DMS53 treated with DMSO at 0.1 percent for 48 hours (cell line): Measurements from ENCODE around the gene TRAF4.
A peak's percentile ranks its signal among the peaks of the same experiment; 100 is the strongest.
"Not testable (repeated sequence)": the region's sequence is repeated elsewhere in the genome, so short reads cannot be mapped to it uniquely, and the experiment has no call there.

Experiments
- DNase-seq: peaks from one replicate; lab custom pipeline; 2025; ENCODE audit not compliant: unreplicated experiment; lab: John Stamatoyannopoulos, UW

TRAF4 gene

DNA sequence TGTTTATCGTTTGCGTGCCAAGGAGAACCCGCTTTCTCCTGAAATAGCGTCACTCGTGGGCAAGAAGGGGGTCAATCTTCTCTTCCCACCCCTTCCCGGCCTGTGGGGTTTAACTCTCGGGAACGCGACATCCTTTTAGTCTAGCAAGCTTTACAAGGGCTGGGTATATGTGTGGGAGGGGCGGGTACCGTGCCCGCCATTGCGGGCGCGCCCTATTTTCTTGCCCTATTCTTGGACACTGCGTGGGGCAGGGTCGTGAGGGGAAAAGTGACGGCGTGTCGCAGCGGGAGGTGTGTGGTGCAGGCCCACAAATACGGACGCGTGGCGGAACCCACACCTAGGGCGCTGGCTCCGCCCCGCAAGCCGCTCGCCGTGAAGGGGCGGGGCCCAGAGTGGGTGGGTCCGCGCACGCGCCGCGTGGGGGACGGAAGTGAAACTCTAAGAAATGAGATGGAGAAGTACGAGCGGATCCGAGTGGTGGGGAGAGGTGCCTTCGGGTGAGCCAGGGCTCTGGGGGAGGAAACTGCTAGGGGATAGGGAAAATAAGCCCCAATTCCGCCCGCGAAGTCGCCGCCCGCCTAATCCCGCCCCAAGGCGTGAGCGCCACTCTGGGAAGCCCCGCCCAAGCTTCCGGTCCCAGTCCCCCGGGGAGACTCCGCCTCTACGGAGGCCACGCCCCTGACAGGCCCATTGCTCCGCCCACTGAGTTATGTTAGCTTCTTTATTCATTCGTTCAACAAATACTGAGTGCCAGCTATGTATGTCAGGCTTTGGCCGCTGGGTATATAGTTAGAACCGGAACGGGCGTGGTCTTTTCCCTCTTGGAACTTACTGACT lies 15.2 kb upstream of the TRAF4 start, which contains the start of gene NEK8:
Gene NEK8 (plus strand): TSS at position 425 of the 837 bp plus-strand sequence. CDS start 26 bp downstream, at position 451.
- peak; percentile 79 for DNase-seq

DNA sequence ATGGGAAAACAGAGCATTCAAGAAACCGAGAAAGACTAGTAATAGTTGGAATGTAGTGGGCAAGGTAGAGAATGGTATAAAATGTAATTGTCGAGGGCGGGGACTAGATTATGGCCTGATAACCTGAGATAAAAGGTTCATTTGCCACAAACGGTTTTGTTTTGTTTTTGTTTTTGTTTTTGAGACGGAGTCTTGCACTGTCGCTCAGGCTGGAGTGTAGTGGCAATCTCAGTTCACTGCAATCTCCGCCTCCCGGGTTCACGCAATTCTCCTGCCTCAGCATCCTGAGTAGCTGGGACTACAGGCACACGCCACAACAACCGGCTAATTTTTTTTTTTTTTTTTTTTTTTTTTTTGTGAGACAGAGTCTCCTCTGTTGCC lies 13.9 kb upstream of the TRAF4 start:
- DNase-seq = no peak

DNA sequence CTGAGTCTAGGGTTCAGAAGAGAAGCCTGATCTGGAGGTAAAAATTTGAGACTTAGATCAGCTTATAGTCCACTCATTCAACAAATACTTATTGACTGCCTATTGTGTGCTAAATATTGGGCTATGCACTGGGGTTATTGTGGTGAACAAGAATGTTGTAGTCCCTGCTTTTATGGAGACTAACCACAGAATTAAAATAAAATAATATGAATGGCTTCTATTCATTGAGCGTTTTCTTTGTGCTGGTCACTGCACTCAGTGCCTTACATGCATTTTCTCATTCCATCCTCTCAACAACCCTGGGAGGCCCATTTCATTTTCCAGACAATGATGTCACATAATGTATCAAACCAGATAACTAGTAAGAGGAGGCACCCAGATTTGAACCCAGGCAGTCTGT lies 10.5 kb upstream of the TRAF4 start:
- no peak for DNase-seq

DNA sequence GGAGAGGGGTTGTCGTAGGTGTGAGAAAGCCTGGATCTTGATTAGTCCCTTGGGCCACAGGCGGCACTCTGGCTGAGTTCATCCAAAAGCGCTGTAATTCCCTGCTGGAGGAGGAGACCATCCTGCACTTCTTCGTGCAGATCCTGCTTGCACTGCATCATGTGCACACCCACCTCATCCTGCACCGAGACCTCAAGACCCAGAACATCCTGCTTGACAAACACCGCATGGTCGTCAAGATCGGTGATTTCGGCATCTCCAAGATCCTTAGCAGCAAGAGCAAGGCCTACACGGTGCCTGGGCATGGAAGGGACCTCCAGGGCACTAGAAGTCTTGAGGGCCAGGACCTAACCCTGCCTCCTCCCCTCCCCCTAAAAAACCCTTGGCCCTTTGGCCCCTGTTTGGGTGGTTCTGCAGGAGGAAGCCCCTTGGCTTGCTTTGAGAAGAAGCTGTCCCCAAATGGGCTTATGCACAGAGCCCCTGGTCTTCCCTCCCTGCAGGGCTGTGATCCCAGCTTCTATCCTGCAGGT lies 9.0 kb upstream of the TRAF4 start:
- no peak for DNase-seq

DNA sequence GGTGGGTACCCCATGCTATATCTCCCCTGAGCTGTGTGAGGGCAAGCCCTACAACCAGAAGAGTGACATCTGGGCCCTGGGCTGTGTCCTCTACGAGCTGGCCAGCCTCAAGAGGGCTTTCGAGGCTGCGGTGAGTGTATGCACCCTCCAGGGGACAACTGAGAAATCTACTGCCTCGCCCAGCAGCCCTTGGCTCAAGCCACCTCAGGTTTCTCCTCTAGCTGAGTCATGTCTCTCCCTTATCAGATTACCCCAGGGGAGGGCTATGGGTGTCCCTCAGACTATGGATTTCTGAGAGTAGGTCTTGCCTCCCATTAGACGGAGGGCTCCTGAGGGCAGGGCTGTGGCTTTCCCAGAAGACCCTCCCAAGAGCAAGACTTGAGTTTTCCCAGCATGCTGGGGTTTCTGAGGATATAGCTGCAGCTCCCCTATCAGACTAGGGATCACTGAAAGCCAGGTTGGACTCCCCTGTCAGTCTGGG lies 8.5 kb upstream of the TRAF4 start:
- no peak for DNase-seq

DNA sequence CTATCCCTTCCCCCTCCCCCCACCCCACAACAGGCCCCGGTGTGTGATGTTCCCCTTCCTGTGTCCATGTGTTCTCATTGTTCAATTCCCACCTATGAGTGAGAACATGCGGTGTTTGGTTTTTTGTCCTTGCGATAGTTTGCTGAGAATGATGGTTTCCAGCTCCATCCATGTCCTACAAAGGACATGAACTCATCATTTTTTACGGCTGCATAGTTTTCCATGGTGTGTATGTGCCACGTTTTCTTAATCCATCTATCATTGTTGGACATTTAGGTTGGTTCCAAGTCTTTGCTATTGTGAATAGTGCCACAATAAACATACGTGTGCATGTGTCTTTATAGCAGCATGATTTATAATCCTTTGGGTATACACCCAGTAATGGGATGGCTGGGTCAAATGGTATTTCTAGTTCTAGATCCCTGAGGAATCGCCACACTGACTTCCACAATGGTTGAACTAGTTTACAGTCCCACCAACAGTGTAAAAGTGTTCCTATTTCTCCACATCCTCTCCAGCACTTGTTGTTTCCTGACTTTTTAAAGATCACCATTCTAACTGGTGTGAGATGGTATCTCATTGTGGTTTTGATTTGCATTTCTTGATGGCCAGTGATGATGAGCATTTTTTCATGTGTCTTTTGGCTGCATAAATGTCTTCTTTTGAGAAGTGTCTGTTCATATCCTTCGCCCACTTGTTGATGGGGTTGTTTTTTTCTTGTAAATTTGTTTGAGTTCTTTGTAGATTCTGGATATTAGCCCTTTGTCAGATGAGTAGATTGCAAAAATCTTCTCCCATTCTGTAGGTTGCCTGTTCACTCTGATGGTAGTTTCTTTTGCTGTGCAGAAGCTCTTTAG lies 7.7 kb upstream of the TRAF4 start:
- DNase-seq = not testable (repeated sequence)

DNA sequence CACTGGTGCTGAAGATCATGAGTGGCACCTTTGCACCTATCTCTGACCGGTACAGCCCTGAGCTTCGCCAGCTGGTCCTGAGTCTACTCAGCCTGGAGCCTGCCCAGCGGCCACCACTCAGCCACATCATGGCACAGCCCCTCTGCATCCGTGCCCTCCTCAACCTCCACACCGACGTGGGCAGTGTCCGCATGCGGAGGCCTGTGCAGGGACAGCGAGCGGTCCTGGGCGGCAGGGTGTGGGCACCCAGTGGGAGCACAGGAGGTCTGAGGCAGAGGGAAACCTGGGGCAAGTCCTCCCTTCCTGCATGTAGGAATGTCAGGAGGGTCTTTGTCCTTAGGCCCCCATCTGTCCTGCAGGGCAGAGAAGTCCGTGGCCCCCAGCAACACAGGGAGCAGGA lies 6.5 kb upstream of the TRAF4 start:
- no peak for DNase-seq

DNA sequence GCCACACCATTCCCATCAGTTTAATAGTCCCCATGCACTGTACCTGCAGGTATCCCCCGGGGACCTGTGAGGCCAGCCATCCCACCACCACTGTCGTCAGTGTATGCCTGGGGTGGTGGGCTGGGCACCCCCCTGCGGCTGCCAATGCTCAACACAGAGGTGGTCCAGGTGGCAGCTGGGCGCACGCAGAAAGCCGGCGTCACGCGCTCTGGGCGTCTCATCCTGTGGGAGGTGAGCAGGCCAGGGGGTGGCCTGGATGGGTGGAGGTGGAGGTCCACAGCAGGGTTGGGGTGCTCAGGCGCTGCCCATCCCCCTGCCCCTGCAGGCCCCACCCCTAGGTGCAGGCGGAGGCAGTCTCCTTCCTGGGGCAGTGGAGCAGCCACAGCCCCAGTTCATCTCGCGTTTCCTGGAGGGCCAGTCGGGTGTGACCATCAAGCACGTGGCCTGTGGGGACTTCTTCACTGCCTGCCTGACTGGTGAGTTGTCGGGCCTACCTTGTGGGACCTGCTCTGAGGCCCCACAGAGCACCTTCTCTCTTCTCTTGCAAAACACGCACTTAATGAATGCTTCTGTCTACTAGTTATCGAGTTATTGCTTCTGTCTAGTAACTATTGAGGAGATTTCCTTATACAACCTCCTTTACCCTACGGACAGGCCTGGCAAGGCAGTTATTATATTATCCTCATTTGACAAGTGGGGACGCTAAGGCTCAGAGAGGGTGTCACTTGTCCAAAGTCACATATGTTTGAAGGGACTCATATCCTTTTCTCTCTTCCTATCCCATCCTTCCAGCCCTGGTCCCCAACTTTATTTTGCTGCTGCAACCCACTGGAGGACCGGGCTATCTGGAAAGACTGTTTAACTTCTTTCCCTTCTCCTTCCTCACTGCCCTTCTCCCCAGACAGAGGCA lies 5.8 kb upstream of the TRAF4 start:
- DNase-seq = no peak

DNA sequence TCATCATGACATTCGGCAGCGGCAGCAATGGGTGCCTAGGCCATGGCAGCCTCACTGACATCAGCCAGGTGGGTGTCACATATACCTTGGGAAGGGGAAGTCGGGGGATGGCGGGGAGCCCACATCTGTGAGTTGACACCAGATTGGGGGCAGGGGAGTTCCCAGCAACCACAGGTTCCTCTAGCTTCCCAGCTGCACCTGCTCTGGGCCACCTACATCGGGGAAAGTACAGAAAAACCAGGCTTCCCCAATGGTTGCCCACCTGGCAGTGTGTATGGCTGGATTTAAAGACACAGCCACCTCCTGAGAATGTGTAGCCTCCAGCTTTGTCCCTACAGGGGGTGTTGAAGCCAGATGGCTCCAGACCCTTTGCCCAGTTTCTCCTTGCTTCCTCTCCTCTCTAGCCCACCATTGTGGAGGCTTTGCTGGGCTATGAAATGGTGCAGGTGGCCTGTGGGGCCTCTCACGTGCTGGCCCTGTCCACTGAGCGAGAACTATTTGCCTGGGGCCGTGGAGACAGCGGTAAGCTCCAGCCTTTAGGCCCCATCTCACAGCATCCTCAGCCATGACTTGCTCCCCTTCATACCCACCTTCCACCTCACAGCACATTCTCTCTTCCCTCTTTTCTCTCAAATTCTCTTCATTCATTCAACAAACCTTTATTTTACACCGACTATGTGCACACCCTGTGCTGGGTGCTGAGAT lies 5.0 kb upstream of the TRAF4 start:
- no peak for DNase-seq

DNA sequence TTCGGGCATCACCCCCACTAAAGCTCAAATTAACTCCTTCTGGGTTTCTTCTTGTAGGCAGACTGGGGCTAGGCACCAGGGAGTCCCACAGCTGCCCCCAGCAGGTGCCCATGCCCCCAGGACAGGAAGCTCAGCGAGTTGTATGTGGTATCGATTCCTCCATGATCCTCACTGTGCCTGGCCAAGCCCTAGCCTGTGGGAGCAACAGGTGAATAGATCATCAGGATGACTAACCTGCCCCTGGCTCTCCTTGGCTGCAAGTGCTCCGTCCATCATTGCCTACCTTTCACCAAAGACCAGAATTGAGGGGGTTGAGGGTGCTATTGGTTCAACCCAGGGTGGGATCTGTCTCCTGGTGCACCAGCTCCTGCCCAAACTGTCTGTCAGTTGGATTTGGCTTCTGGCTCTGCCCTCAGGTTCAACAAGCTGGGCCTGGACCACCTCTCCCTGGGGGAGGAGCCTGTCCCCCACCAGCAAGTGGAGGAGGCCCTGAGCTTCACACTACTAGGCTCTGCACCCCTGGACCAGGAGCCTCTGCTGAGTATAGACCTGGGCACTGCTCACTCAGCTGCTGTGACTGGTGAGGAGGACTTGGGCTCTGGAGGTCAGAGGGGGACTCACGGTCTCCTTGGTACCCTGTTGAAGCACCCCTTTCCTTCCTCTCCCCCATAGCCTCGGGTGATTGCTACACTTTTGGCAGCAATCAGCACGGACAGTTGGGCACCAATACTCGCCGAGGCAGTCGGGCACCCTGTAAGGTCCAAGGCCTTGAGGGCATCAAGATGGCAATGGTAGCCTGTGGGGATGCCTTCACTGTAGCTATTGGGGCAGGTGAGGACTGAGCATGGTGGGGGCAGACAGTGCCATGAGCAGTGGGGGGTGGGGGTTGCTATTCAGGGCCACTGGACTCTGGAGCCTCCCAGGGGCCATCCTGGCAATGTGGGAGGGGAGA lies 3.1 kb upstream of the TRAF4 start:
- no peak for DNase-seq

DNA sequence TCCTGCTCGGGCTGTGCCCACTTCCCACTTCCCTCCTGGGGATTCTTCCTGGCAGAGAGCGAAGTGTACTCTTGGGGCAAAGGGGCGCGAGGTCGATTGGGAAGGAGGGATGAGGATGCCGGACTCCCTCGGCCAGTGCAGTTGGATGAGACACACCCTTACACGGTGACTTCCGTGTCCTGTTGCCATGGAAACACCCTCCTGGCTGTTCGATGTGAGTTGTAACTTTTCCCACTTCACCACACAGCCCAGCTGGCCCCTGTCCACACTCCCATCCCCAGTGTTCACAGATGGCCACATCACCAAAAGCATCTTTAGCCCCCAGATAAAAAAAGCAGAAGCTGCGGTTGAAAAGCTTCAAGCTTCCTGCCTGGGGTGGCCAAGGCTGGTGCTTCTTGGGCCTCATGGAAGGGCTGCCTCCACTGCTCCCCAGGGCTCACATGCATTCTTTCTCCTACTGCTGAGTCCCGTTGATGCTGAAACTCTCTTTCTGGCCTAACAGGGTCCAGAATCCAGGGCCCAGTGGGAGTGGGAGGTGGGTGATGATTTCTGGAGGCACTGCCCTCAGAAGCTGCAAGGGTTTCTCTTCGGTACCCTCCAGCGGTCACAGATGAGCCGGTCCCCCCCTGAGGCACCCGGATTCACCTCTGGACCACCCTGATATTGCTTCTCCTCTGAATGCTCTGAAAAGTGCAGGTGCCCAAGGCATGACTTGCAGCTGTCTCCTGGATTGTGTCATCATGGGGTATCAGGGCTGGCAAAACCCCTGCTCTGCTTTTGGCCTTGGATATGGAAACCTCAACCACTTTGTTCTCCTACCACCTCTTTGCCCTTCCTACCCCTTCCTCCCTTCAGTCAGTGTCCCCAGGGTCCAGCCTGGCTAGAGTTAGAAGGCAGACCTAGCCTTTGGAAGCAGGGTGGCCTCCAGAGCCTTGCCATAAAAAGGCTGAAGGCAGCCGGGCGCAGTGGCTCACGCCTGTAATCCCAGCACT lies 2.2 kb upstream of the TRAF4 start:
- DNase-seq = no peak

DNA sequence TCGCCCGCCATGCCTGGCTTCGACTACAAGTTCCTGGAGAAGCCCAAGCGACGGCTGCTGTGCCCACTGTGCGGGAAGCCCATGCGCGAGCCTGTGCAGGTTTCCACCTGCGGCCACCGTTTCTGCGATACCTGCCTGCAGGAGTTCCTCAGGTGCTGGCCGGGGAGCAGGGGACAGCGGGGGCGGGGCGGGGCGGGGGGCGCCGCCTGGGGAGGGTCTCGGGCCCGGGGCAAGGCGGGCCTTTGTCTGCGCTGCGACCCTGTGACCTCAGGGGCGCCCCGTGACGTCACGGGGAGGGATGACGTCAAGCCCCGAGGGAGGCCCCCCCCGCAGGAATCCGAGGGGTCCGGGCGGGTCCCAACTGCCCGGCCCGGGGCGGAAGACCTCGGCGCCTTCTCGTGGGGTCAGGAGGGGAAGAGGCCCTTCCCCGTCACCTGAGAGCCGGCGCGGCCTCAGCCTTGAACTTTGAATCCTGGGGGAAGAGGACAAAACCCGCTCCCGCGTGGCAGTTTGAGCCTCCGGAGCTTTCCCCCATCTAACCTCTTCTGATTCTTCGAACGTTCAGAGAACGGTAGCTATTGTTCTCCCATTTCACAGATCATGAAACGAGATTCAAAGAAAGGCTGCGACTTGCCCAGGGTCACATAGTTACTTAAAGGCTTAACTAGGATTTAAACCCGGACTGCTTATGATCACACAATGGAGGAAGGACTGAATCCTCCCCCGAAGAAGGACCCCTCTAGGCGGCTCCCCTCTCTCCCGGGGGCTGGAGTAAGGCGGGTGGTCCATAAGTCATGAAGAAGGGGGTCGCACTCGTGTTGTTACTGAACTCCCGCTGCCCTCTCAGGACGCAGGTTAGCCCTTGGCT lies 527 bp downstream of the TRAF4 start:
- DNase-seq = no peak

DNA sequence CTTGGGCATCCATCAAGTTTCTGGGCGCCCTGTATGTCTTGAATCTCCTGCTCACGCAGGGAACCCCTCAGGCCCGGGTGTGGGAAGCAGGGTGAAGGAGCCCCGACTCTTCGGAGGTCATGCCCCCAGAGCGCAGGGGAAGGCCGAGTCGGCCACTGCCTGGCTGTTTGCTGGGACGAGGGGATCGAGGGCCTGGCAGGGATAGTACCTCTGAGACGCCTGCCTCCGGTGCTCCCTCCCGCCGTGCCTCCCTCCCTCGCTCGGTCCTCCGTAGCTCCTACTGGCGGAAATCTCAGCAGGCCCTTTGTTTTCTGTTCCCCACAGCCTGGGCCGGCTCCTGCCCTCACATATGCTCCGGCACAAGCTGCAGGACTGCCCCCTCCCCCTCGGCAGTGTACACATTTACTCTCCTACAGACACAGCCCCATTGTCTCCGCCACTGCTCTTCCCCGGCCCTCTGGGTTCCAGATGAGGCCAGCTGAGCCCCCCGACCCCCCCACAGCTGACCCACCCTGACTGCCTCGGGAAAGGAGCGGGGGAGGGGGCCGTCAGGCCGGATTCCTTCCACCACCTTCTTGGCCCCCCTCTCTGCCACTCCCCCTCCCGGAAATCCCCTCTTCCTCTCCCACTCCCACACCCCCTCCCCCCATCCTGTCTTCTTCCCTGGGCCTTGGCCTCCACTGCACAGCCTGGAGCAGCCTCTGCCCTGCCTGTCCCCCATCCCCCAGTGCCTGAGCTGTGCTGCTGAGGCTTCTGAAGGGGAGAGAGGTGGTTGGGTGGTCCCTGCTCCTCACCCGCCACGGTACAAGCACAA lies 1.4 kb downstream of the TRAF4 start:
- DNase-seq = no peak

DNA sequence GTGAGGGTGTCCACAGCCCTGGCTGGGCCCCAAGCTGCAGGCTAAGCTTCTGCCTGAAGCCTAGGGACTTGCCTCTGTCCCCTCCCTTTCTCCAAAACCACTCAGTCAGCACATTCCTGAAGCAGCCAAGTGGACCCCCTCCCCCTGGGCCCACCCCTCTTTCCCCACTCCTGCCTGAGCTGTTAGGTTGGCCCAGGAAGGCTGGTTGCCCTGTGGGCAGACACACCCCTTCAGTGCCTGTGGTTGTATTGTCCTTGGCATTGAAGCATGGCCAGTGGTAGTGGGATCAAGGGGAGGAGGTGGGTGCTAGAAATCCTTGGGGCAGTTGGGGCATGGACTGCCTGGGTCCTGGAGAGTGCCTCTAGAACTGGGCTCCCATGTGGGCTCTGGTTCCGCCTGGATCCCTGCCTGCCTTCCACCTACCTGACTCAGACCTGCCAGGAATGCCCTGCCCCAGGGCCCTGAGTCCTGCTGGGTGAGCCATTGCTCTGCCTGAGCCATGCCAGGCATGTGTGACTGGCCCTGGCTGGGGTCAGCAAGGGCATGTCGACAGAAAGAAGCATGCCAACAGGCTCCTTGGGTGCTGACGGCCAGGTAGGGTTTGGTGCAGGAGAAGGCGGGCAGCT lies 2.1 kb downstream of the TRAF4 start:
- DNase-seq = no peak

DNA sequence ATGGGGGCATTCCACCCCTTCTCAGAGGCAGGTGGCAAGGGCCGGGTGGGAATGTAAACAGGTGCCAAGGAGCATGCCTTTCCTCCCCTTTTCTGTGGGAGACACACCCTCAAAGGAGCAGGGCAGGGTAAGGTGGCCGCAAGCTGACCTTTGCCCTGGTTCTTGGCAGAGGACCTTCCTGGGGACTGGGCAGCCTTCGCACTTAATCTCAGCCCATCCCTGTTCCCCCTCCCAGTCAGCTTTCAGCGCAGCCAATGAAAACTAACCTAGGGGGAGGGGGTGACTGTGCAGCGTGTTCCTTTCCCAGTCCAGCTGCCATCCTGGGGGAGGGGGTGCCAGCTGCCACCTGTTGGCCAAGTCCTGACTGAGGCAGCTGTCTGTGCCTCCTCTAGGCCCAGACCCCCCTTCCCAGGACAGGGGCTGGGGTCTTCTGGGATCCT lies 2.8 kb downstream of the TRAF4 start:
- peak; percentile 59 for DNase-seq
